ENCODE measurements around the gene PDE4B.

The PDE4B gene

GRCh38 chr1:66335125-66335524, 542.4 kb downstream of the PDE4B start:
- TF ChIP-seq SPI1 (IDR thresholded peaks at IDR 0.05; ENCODE audit: low read depth, low read length) (no peak), POLR2AphosphoS5 (IDR thresholded peaks at IDR 0.05; ENCODE audit: low read depth, low read length) (no peak), PAX5 (IDR thresholded peaks at IDR 0.05; ENCODE audit: insufficient read depth, low read length, severe bottlenecking) (no peak), POLR2A (IDR thresholded peaks at IDR 0.05; ENCODE audit: low read depth, low read length) (no peak)
- DNase-seq (ENCODE audit: insufficient read length, low spot score) (no peak), FAIRE-seq (peak; percentile 71)

GRCh38 chr1:66335859-66336640, 543.4 kb downstream of the PDE4B start:
- FAIRE-seq = peak; percentile 99
- TF ChIP-seq POLR2A (IDR thresholded peaks at IDR 0.05; ENCODE audit: low read depth, low read length) = peak; percentile 92
- TF ChIP-seq SPI1 (IDR thresholded peaks at IDR 0.05; ENCODE audit: low read depth, low read length) = peak; percentile 95
- peak; percentile 85 for TF ChIP-seq TAF1 (IDR thresholded peaks at IDR 0.05; ENCODE audit: low read depth, low read length)
- TF ChIP-seq POLR2AphosphoS5 (IDR thresholded peaks at IDR 0.05; ENCODE audit: low read depth, low read length) = peak; percentile 93
- peak; percentile 83 for TF ChIP-seq POU2F2 (IDR thresholded peaks at IDR 0.05; ENCODE audit: low read depth, low read length)
- TF ChIP-seq PAX5 (IDR thresholded peaks at IDR 0.05; ENCODE audit: insufficient read depth, low read length, severe bottlenecking) = no peak
- DNase-seq (ENCODE audit: insufficient read length, low spot score) = no peak

GRCh38 chr1:66336641-66336990, 543.9 kb downstream of the PDE4B start:
- TF ChIP-seq TAF1 (IDR thresholded peaks at IDR 0.05; ENCODE audit: low read depth, low read length) (no peak), SPI1 (IDR thresholded peaks at IDR 0.05; ENCODE audit: low read depth, low read length) (peak; percentile 74), POU2F2 (IDR thresholded peaks at IDR 0.05; ENCODE audit: low read depth, low read length) (no peak)
- FAIRE-seq (no peak), DNase-seq (ENCODE audit: insufficient read length, low spot score) (no peak)

GRCh38 chr1:66337249-66337648, 544.6 kb downstream of the PDE4B start:
- TF ChIP-seq PAX5 (IDR thresholded peaks at IDR 0.05; ENCODE audit: insufficient read depth, low read length, severe bottlenecking) = no peak
- TF ChIP-seq POLR2A (IDR thresholded peaks at IDR 0.05; ENCODE audit: low read depth, low read length) = no peak
- 0 out of 2 replicates have a peak, but pooled peaks have one; percentile 46 for TF ChIP-seq POLR2AphosphoS5 (IDR thresholded peaks at IDR 0.05; ENCODE audit: low read depth, low read length)
- no peak for TF ChIP-seq TAF1 (IDR thresholded peaks at IDR 0.05; ENCODE audit: low read depth, low read length)
- TF ChIP-seq SPI1 (IDR thresholded peaks at IDR 0.05; ENCODE audit: low read depth, low read length) = no peak
- DNase-seq (ENCODE audit: insufficient read length, low spot score) = no peak
- peak; percentile 67 for FAIRE-seq

DNA sequence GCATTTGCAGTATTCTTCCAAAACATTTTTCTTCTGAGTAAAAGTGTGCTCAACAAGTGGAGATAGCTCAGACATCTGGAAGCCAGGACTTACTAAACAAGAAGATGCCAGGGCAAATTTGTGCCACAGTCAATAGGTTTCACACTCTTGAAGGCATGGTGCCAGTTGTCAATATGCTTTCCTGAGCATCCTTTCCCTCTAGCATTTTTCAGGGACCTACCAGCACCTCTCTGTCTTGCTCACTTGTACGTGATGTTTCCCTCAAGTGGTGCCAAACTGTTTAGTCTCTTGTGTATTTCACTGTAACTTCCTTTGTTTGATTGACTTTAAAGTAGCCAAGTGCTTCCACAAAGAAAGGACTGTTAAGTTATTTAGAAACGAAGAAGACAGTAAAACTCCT, 547.2 kb downstream of the PDE4B start:
- DNase-seq (ENCODE audit: insufficient read length, low spot score) = no peak
- TF ChIP-seq POLR2AphosphoS5 (IDR thresholded peaks at IDR 0.05; ENCODE audit: low read depth, low read length) (0 out of 2 replicates have a peak, but pooled peaks have one; percentile 33), PAX5 (IDR thresholded peaks at IDR 0.05; ENCODE audit: insufficient read depth, low read length, severe bottlenecking) (no peak)
- FAIRE-seq = peak; percentile 87

DNA sequence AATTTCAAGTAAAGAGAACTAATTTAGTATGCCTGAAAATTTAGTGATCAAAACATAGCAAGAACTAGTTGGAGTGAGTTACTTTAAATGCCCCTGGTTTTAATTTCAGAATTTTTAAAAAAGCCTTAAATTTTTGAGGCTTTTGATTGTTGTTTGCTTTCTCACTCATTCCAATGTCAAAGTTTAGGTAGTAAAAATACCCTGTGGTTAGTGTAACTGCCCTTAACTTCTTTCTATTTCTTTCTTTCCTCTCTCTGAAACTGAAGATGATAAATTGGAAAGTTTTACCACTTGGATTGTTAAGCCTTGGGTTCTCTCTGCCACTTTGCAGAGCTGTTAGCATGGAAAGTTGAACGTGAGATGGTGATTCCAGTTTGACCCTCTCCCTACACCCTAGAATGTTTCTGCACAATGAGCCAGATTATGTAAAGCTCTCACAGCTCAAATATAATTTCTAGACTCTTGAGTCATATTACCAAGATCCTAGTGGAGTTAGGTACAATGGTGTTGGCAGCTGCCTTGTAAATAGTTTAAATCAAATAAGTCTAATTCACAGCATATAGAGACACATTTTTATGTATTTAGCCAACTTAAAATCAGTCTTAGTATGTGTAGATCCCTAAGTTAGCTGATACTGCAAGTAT, 548.9 kb downstream of the PDE4B start:
- DNase-seq (ENCODE audit: insufficient read length, low spot score) (no peak), FAIRE-seq (peak; percentile 67)
- TF ChIP-seq POLR2A (IDR thresholded peaks at IDR 0.05; ENCODE audit: low read depth, low read length) (no peak), TAF1 (IDR thresholded peaks at IDR 0.05; ENCODE audit: low read depth, low read length) (no peak), SPI1 (IDR thresholded peaks at IDR 0.05; ENCODE audit: low read depth, low read length) (no peak), POLR2AphosphoS5 (IDR thresholded peaks at IDR 0.05; ENCODE audit: low read depth, low read length) (no peak), PAX5 (IDR thresholded peaks at IDR 0.05; ENCODE audit: insufficient read depth, low read length, severe bottlenecking) (no peak), POU2F2 (IDR thresholded peaks at IDR 0.05; ENCODE audit: low read depth, low read length) (no peak)

DNA sequence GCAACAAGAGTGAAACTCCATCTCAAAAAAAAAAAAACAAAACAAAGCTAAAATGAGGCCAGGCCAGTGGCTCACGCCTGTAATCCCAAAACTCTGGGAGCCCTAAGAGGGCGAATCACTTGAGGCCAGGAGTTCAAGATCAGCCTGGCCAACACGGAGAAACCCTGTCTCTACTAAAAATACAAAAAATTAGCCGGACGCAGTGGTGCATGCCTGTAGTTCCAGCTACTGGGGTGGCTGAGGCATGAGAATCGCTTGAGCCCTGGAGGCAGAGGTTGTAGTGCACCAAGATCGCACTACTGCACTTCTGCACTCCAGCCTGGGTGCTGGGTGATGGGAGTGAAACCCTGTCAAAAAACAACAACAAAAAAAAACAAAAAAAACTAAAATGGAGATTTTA, 550.0 kb downstream of the PDE4B start:
- peak; percentile 57 for FAIRE-seq
- DNase-seq (ENCODE audit: insufficient read length, low spot score) = no peak
- no peak for TF ChIP-seq POLR2A (IDR thresholded peaks at IDR 0.05; ENCODE audit: low read depth, low read length)

- DNase-seq (ENCODE audit: insufficient read length, low spot score) (no peak), FAIRE-seq (no peak)
- no peak for TF ChIP-seq POLR2AphosphoS5 (IDR thresholded peaks at IDR 0.05; ENCODE audit: low read depth, low read length)
Measured at GRCh38 chr1:66343569-66344325, 551.1 kb downstream of the PDE4B start.

- FAIRE-seq = peak; percentile 78
- DNase-seq (ENCODE audit: insufficient read length, low spot score) = no peak
- TF ChIP-seq TAF1 (IDR thresholded peaks at IDR 0.05; ENCODE audit: low read depth, low read length) (no peak), POLR2A (IDR thresholded peaks at IDR 0.05; ENCODE audit: low read depth, low read length) (0 out of 2 replicates have a peak, but pooled peaks have one; percentile 1)
Measured at GRCh38 chr1:66346057-66346795, 553.5 kb downstream of the PDE4B start.

GRCh38 chr1:66346873-66347272, 554.2 kb downstream of the PDE4B start:
- FAIRE-seq = peak; percentile 74
- TF ChIP-seq POU2F2 (IDR thresholded peaks at IDR 0.05; ENCODE audit: low read depth, low read length) (no peak), TAF1 (IDR thresholded peaks at IDR 0.05; ENCODE audit: low read depth, low read length) (no peak), PAX5 (IDR thresholded peaks at IDR 0.05; ENCODE audit: insufficient read depth, low read length, severe bottlenecking) (no peak), POLR2A (IDR thresholded peaks at IDR 0.05; ENCODE audit: low read depth, low read length) (no peak), SPI1 (IDR thresholded peaks at IDR 0.05; ENCODE audit: low read depth, low read length) (no peak), POLR2AphosphoS5 (IDR thresholded peaks at IDR 0.05; ENCODE audit: low read depth, low read length) (no peak)
- DNase-seq (ENCODE audit: insufficient read length, low spot score) = no peak
